ENCODE data around the gene CXXC5.
A peak's percentile ranks its signal among the peaks of the same experiment; 100 is the strongest.
"Not testable (repeated sequence)": the region's sequence is repeated elsewhere in the genome, so short reads cannot be mapped to it uniquely, and the experiment has no call there.

CXXC5 gene
- total RNA-seq = 55.8 to 181 (median 98.4) reads per million in 17 experiments

DNA sequence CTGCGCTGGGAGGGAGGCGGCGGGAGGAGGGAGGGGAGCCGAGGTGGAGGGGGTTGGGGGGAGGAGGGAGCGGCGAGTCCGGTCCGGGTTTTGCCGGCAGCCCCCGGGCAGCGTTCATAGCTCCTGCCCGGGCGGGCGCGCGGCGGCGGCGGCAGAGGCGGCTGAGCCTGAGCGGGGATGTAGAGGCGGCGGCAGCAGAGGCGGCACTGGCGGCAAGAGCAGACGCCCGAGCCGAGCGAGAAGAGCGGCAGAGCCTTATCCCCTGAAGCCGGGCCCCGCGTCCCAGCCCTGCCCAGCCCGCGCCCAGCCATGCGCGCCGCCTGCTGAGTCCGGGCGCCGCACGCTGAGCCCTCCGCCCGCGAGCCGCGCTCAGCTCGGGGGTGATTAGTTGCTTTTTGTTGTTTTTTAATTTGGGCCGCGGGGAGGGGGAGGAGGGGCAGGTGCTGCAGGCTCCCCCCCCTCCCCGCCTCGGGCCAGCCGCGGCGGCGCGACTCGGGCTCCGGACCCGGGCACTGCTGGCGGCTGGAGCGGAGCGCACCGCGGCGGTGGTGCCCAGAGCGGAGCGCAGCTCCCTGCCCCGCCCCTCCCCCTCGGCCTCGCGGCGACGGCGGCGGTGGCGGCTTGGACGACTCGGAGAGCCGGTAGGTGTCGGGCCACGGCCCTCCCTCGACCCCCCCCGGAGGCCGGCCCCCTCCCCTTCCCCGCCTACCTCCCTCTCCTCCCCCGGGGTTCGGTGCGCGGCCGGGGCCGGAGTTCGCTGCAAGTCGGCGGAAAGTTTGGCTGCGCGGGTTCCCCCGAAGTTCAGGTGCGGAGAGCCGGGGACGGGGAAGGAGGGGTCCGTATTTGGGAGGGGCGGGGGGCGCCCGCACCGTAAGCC lies at the start of gene CXXC5:
TSS of gene CXXC5 (plus strand) at position 145 of the 877 bp plus-strand sequence. CDS start 32,175 bp downstream, outside the sequence.
- DNase-seq = peak; percentile 74 to 92 (median 84)

DNA sequence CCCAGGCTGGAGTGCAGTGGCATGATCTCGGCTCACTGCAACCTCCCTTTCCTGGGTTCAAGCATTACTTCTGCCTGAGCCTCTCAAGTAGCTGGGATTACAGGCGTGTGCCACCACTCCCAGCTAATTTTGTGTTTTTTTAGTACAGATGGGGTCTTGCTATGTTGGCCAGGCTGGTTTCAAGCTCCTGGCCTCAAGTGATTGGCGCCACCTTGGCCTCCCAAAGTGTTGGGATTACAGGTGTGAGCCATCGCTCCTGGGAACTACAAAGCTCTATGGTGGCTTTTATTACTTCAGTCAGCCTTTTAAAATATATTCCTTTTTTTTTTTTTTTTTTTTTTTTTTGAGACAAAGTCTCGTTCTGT lies 49.6 kb upstream of the CXXC5 start:
- DNase-seq = not testable (repeated sequence)

DNA sequence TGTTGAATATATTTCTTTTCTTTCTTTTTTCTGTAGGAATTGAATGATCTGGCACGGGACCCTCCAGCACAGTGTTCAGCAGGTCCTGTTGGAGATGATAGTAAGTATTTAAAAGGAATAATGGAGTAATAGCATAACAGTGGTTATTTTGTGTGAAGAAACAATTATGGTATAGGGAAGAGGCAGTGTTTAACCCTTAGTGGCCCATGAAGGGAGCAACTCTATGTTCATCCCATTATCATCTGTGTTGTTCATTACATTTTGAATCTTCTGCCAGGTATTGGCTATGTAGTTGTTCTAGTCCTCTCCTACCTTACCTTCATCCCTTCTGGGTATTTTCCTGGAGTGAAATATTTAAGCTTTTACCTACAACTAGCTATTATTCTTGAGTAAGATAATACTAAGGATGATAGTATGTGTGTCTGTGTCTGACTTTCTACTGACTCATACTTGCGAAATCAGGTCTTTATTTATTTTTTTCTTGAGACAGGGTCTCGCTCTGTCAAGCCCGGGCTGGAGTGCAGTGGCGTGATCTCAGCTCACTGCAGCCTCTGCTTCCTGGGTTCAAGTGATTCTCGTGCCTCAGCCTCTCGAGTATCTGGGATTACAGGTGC lies 47.7 kb upstream of the CXXC5 start:
- peak in 1 of 4 experiments; percentile 8 for DNase-seq

DNA sequence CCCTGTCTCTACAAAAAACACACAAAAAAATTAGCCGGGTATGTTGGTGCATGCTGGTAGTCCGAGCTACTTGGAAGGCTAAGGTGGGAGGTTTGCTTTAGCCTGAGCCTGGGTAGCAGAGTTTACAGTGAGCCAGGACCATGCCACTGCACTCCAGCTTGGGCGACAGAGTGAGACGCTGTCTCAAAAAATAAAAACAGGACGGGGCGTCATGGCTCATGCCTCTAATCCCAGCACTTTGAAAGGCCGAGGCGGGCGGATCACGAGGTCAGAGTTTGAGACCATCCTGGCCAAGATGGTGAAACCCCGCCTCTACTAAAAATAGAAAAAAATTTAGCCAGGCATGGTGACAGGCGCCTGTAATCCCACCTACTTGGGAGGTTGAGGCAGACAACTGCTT lies 46.7 kb upstream of the CXXC5 start:
- DNase-seq = no peak

GRCh38 chr5:139601948-139602347 lies 46.2 kb upstream of the CXXC5 start:
- not testable (repeated sequence) for DNase-seq

DNA sequence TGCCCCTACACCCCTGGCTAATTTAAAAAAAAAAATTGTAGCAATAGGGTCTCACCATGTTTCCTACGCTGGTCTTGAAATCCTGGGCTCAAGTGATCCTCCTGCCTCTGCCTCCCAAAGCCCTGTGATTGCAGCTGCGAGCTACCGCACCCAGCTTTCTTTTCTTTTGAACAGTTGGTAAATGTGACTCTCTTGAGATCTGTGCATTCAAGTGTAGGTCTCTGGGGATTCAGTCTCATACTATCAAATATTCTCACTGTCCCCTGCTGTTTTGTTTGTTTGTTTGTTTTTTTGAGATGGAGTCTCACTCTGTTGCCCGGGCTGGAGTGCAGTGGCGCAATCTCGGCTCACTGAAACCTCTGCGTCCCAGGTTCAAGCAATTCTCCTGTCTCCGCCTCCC lies 42.3 kb upstream of the CXXC5 start:
- DNase-seq = no peak

GRCh38 chr5:139611703-139612584 lies 36.2 kb upstream of the CXXC5 start:
- no peak for DNase-seq

DNA sequence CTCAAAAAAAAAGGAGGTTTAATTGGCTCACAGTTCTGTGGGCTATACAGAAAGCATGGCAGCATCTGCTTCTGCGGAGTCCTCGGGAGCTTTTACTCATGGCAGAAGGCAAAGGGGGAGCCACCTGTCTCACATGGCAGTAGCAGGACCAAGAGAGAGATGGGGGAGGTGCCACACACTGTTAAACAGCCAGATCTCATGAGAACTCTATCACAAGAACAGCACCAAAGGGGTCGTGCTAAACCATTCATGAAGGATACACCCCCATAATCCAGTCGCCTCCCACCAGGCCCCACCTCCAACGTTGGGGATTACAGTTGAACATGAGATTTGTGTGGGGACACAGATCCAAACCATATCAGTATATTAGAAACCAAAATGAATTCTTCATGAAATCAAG lies 28.3 kb upstream of the CXXC5 start:
- no peak for DNase-seq

DNA sequence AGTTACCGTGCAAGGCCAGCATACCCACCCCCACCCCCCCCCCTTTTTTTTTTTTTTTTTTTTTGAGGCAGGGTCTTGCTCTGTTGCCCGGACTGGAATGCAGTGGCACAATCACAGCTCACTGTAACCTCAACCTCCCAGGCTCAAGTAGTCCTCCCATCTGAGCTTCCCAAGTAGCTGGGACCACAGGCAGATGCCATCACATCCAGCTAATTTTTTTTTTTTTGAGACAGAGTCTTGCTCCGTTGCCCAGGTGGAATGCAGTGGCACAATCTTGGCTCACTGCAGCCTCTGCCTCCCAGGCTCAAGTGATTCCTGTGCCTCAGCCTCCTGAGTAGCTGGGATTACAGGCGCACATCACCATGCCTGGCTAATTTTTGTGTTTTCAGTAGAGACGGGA lies 22.8 kb upstream of the CXXC5 start:
- DNase-seq = not testable (repeated sequence)

GRCh38 chr5:139630855-139631254 lies 17.3 kb upstream of the CXXC5 start:
- DNase-seq = no peak

DNA sequence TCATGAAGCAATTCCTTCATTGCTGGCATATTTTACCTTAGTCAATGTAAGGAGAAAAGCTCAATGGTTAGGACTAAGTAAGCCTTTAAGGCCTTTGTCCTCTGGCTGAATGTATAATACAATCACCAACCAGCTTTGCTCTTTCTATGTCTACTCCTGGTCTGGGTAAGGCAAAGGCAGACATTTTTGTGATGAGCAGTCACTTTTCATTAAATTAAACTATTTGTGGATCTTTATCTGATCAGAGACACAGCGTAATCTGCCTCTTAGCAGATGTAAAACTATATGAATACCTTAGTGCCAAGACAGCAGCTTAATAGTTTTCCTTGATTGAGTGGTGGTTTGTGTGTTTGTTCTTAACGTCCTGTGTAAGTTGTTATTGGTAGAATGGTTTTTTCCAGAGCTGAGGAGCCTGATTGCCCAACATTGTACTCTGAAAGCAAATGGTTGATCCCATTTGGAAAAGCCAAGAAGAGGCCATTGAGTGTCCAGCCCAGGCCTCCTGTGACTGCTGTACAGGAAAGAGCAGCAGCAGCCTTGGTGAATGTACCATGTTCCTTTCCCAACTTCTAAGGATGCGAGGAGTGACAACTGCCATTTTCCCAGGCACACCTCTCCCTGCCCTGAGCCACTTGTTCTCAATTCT lies 16.5 kb upstream of the CXXC5 start:
- no peak for DNase-seq

GRCh38 chr5:139633295-139634027 lies 14.7 kb upstream of the CXXC5 start:
- DNase-seq = peak; percentile 76 to 82 (median 79)

GRCh38 chr5:139634028-139634325 lies 14.2 kb upstream of the CXXC5 start:
- DNase-seq = no peak

DNA sequence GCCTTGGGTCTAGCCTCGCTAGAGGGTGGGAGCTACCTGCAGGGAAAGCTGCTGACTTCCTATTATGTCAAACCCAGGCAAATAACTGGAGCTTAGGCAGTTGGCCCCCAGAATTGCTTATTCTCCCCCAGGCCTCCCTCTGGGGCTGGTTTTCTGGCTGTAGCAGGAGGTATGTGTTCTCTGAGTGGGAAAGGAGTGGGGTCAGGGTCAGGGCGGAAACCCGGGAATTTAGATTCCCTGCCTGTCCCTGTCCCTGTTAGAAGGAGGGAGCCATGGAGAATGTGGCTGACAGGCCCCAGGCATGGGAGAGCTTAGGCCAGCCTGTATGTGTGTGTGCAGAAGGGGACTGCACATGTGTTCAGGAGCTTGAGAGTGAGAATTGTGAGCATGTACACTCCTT lies 13.6 kb upstream of the CXXC5 start:
- no peak for DNase-seq

DNA sequence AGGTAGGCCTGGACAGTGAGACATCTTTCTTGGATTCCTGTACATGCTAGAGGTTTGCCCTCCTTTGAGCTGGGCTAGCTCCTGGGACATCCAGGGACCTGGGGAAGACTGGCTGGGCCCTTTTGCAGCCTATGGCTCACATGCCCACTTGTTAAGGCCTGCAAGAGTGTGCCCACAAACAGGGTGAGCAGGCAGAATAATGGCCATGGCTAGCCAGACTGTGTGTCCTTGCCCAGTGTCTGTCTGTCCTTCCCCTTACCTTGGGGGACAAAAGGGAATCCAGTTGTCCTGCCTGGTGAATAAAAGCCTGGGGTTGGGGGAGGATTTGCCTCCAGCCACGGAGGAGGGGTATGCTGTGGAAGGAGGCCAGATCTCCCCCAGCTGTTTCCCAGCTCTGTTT lies 13.0 kb upstream of the CXXC5 start:
- DNase-seq = no peak

DNA sequence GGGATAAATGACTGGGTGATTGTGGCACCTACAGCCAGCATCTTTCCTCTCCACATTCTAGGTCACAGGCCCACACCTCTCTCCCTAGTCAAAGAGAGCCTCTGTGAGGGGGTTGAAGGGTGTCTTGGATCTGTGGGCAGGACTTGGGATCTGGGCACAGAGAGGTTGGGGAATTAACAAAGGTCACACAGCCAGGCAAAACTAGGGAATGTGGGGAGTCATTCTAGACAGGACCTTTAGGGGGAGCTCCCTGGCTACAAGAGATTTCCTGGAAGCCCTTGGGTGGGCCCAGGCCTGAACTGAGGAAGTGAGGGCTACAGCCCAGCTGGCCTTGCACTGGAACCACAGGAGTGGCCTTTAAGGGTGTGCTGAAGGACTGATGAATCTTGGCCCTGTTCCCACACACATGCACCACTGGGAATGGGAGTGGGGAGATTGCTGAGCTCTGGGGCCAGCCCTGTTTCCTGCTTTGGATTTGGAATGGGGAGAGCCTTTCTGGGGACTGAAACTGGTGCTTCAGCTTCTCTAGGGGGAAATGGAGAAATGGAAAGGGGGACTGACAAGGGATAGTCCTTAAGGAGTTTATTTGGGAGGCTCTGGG lies 12.4 kb upstream of the CXXC5 start:
- DNase-seq = peak; percentile 80 to 87 (median 86)

DNA sequence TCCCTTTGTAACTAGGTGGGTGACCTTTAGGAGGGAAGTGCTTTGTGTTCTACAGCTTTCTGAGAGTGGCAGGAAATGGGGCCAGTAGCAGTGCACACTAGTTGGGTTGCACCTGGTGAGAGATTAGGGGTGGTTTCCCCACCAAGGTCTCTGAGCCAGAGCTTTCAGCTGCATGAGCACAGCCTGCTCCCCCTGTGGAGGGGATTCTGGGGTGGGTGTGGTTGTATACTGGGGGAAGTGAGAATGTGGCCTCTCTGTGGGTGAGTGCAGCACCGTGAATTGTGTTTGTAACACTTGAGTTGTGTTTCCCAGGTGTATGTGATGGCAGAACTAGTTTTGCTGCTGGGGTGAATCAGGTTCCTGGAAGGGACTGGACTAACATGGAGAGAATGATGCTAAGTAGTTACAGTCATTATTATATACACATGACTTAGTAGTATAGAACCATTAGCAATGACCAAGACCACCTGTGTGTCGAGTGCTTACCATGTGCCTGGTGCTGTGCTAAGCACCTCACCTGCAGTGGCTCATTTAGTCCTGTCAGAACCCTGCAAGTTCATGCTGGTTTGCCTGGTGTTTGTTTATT lies 11.8 kb upstream of the CXXC5 start:
- no peak for DNase-seq

DNA sequence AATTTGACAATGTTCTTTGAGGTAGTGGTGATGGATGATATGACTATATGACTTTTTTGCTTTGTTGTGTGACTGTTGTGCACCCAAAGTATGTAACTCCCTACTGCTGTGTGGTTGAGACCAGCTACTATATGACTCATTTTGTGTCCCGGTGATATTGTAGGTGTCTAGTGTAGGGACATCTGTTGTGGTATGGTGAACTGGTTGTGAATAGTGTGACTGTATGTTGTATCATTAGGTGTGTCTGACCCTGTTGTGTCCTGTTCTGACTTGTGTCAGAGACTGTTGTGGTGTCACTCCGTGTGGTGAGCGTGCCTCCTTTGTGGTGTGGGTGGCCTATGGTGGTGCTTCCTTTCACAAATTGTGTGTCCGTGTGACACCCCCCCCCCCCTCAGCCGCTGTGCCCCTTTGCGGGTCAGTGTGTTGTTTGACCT lies 11.2 kb upstream of the CXXC5 start:
- DNase-seq = peak in 2 of 4 experiments; percentile 32 to 40

GRCh38 chr5:139637438-139638089 lies 10.6 kb upstream of the CXXC5 start:
- DNase-seq = peak; percentile 69 to 88 (median 80)

DNA sequence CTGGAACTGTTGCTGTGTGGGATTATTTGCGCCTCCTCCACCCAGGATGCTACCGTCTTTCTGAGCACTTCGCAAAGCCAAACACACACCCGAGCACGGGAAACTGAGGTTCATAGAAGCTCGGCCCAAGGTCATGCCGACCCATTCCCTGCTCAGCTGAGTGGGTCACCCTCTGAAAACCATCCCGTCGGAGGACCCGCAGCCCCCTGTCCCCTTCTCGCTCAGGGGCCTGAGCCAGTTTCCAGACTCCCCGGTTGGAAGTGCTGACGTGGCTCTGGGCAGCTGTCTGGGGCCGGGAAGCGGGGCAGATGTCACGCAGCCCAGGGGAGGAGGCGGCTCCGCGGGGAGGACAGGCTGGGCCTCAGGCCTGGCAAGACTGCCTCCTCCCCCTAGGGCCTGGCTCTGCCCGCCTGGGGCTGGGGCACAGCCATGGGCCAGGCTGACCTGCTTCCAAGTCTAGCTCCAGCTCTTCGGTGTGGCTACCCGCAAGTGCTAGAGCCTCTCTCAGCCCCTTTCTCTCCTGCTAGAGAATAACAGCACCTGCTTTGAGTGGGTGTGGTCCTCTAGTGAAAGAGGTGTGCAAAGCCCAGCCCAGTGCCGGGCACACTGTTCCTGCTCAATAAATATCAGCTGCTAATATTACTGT lies 9.9 kb upstream of the CXXC5 start:
- DNase-seq = peak; percentile 79 to 92 (median 88)

All from suppressor macrophage (primary cell).